Measurements from ENCODE around the gene PRMT7.
"Not testable (repeated sequence)": the region's sequence is repeated elsewhere in the genome, so short reads cannot be mapped to it uniquely, and the experiment has no call there.

The PRMT7 gene

GRCh38 chr16:68283801-68284598 is 26.8 kb upstream of the PRMT7 start:
- DNase-seq (ENCODE audit: low read depth in 2 of 2): no peak

DNA sequence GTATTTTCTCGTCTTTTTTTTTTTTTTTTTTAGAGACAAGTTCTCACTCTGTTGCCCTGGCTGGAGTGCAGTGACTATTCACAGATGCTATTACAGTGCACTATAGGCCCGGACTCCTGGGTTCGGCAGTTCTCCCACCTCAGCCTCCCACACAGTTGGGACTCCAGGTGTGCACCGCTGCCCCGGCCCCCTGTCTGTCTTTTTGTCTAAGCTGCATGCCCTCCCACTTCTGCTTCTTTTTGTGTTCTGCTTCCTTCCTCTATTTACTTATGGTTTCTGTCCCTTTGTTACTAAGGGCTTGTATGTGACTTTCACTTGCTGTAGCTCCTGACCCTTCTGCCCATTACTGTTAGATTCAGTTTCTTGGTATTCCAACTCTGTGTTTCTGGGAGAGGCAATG is 26.0 kb upstream of the PRMT7 start:
- DNase-seq (ENCODE audit: low read depth in 2 of 2): no peak

DNA sequence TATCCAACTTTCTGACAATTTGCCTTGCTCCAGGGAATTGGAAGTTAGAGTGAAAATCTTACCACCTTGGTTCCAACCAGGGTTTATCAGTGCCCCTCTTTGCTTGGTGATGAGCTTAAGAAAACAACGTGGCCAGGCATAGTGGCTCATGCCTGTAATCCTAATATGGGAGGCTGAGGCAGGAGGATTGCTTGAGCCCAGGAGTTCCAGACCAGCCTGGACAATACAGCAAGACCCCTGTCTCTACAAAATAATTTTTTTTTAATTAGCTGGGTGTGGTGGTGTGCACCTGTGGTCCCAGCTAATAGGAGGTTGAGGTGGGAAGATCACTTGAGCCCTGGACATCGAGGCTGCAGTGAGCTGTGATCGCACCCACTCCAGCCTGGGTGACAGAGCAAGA is 25.1 kb upstream of the PRMT7 start:
- DNase-seq (ENCODE audit: low read depth in 2 of 2): no peak

DNA sequence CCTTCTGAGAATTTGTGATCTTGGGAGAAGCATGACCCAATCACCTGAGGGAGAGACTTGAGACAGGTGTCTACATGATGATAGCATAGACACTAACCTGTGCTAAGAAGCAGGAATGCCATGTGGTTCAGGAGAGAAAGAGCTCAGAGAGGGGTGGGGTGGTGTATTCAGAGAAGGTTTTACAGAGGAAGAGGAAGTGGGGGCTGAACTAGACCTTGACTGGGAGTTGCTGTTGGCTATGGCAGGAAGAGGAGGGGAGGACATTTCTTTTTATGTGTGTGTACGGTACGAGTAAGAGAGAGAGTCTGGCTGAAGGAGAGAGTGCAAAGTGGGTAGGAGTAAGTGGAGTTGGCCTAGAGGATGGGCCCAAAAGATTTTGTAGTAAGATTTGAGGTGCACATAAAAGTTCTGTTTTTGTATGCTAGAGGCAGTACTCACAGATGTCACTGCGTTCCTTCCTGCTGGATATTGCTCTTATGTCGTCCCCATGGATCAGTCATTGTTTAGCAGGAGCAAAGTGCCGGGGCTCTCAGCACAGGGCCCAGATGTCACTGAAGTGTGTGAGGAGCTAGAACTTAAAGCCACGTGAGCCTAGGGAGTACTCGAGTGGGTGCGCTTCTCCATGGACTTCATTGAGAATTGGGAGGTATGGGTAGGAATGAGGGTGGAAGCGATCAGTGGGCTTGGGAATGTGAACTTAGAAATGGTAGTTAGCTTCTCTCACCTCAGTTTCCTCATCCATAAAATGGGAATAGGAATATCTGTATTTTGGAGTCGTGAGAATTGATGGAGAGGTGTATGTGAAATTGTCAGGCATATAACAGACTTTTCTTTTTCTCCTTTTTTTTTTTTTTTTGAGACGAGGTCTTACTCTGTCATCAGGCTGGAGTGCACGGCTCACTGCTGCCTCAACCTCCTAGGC is 24.4 kb upstream of the PRMT7 start:
- DNase-seq (ENCODE audit: low read depth in 2 of 2): no peak

GRCh38 chr16:68287276-68288251 is 23.3 kb upstream of the PRMT7 start:
- no peak for DNase-seq (ENCODE audit: low read depth in 2 of 2)

DNA sequence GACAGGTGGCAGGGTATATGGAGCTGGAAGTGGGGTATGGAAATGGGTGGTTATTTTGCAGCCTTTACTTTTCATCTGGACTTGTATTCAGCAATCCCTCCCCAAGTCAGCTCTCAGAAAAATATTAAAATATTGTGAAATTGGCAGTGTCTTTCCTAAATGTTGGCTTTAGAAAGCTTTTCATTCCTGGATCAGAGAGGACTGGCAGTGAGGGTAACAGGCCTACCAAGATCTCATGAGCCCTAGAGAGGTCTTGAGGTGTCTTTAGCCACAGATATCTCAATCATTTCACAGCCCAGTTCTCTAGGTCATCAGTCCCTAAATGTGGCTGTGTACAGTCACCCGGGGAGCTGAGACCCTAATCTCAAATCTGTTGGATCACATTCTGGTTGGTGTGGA is 22.6 kb upstream of the PRMT7 start:
- no peak for DNase-seq (ENCODE audit: low read depth in 2 of 2)

- DNase-seq (ENCODE audit: low read depth in 2 of 2): not testable (repeated sequence)
Measured at GRCh38 chr16:68288796-68289195, 22.0 kb upstream of the PRMT7 start.

DNA sequence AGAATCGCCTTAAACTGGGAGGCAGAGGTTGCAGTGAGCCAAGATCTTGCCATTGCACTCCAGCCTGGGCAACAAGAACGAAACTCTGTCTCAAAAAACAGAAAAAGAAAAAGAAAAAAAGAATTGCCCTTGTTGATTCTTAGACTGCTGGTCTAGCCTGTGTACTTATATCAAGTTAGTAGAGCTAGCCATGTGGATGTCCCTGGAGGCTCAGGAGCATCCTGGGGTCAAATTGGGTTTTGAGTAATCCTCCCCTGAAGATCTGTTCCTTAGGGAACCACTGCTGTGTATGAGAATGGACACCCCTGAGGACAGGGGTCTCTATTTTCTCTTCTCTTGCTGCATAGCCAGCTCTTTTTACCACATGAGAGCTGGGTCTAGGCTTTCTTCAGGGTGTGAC is 21.6 kb upstream of the PRMT7 start:
- DNase-seq (ENCODE audit: low read depth in 2 of 2): no peak

- DNase-seq (ENCODE audit: low read depth in 2 of 2): no peak
Measured at GRCh38 chr16:68289621-68290329, 21.0 kb upstream of the PRMT7 start.

DNA sequence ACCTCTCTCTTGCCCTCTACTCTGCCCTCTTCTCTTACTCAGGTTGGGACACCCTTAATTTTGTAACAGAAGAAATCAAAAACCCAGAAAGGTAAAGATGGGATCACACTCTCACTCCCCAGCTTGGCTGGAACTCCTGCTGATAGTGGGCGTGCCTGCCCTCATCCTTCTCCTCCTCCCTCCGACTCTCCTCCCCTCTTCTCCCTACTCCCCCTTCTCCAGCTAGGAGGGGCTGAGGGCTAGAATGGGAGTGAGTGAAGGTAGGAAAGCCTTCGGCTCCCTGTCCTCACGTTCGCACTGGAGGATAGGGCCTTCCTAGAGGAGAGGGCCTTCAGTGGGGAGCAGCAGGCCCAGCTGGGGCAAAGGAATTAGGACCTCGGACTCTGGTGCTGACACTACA is 20.4 kb upstream of the PRMT7 start:
- no peak for DNase-seq (ENCODE audit: low read depth in 2 of 2)

DNA sequence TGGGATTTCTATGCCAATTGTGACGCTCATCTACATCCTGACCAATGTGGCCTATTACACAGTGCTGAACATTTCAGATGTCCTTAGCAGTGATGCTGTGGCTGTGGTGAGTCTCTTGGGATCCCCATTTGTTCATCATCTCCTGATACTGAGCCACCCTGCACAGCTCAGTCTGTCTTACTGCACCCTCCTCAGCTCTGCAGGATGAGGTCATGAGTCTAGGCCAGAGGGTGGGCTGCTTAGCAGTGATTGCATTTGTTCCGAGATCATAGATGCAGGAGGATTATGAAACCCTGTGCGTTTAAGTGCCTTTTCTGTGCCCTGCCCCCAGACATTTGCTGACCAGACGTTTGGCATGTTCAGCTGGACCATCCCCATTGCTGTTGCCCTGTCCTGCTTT is 19.6 kb upstream of the PRMT7 start:
- DNase-seq (ENCODE audit: low read depth in 2 of 2): no peak

- no peak for DNase-seq (ENCODE audit: low read depth in 2 of 2)
Measured at GRCh38 chr16:68292425-68292824, 18.4 kb upstream of the PRMT7 start.

GRCh38 chr16:68296291-68296690 is 14.5 kb upstream of the PRMT7 start:
- no peak for DNase-seq (ENCODE audit: low read depth in 2 of 2)

GRCh38 chr16:68296693-68297092 is 14.1 kb upstream of the PRMT7 start:
- DNase-seq (ENCODE audit: low read depth in 2 of 2): no peak

- DNase-seq (ENCODE audit: low read depth in 2 of 2): no peak
Measured at GRCh38 chr16:68297908-68298307, 12.9 kb upstream of the PRMT7 start.

DNA sequence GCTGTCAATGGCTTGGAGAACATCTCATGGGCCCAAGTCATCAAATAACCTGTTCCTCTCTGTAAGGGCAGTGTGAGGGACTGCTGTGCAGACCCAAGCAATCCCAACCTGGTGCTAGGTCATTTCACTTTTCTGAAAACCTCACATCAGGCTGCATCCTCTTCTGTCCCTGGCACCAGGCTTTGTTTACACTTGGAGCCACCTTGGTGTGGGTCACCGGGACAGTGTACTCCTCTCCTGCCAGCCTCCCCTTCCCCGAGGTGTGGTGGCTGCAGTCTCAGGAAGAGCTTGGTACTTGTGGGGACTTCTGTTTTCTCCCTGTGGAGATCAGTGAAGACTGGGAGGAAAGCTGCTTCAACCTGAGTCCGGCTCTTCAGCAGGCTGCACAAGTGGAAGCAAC is 12.5 kb upstream of the PRMT7 start:
- DNase-seq (ENCODE audit: low read depth in 2 of 2): no peak

DNA sequence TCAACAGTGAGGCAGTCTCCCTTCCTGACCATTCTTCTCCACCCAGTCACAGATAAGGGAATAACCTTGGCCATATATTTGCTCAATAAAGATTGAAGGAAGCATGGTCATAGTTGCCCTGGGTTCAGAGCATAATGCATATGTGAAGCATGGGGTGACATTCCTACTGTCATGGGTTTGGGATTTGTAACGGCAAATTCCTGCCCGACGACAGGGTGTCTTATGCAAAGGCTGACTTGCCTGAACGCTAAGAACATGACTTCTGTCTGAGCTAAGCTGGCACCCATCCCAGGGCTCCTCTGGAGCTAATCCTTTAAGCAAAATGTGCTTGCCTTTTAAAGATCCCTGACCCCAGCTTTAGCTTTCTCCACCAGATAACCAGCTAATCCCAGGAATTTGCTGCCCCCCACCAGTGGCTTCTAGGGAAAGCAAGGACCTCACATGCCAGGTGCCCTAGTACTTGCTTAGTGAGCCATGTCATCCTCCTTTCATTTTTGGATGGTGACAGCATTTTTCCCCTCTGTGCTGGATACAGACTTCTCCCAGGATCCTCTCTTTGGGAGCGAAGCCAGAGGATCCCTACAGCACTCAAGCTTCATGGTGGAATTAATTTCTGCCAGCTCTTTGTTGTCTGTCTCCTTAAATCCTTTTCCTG is 11.8 kb upstream of the PRMT7 start:
- DNase-seq (ENCODE audit: low read depth in 2 of 2): no peak

GRCh38 chr16:68299571-68300453 is 11.0 kb upstream of the PRMT7 start:
- DNase-seq (ENCODE audit: low read depth in 2 of 2): no peak

- no peak for DNase-seq (ENCODE audit: low read depth in 2 of 2)
Measured at GRCh38 chr16:68300734-68301459, 9.9 kb upstream of the PRMT7 start.
